ENCODE results near the gene ICA1L. TPM values are rescaled to one million over a fixed set of nuclear protein-coding genes. Genes with fewer than 3 reads are reported as not detected.
A peak's percentile ranks its signal among the peaks of the same experiment; 100 is the strongest.
"Not testable (repeated sequence)": the region's sequence is repeated elsewhere in the genome, so short reads cannot be mapped to it uniquely, and the experiment has no call there.

ICA1L gene
- total RNA-seq (1 to 10 TPM; 2.4 to 3.3 TPM), total RNA-seq (2.5 to 4.7 reads per million in 2 donors)

DNA sequence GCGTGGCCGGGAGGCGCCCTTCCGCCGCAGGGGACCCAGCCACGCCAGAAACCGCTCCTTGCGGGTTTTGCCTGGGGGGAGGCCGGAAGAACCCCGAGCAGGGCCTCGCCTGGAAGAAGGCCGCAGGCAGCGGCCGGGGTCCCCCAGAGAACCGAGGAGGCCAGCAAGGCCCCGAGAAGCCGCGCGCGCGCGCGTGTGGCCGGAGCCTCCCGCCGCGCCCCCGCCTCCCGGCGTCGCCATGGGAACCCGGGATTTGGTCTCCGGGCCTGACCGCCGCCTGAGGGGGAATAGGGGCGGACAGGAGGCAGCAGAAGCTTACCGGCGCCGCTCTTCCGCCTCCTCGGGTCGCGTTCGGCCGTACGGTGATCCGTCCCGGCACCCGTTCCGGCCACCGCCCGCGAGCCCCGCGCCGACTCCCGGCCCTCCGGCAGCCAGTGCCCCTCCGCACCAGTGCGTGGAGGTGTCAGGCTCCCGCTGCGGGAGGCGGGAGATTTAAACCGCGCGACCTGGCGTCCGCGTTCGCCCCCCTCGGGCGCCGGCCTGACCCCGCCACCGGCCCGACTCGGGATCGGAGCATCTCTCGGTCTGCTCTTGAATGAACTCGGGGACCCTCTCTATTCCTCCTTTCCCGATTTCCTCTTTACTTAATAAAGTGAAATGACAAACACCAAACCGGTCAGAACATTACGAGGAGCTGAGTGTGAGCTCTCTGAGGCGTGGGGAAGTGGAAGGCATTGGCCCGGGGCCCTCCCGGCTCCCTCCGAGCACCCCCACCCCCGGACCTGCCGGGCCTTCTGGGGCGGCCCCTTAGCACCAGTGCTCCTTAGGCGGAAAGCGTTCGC is at the start of gene ICA1L:
TSS of gene ICA1L (minus strand) at position 467 of the 842 bp plus-strand sequence. CDS start 42,757 bp downstream, outside the sequence.
- ATAC-seq, result peak; percentile 31
- H3K36me3 Mint-ChIP-seq (ENCODE audit: low read depth), result no peaks in the 10 kb centered on the region
- H3K27me3 Mint-ChIP-seq, result no peaks in the 10 kb centered on the region
- peak within 1 kb of the TSS; percentile 90 for H3K27ac Mint-ChIP-seq
- peak in 2 of 3 donors; percentile 12 to 40 for DNase-seq
- H3K4me3 Mint-ChIP-seq, result peak within 1 kb of the TSS; percentile 92
- H3K9me3 ChIP-seq (ENCODE audit: control insufficient read depth, low read length, poor library complexity, severe bottlenecking), result no peaks in the 10 kb centered on the region
- H3K4me1 Mint-ChIP-seq, result peaks cover 7% of the 10 kb centered on the region

DNA sequence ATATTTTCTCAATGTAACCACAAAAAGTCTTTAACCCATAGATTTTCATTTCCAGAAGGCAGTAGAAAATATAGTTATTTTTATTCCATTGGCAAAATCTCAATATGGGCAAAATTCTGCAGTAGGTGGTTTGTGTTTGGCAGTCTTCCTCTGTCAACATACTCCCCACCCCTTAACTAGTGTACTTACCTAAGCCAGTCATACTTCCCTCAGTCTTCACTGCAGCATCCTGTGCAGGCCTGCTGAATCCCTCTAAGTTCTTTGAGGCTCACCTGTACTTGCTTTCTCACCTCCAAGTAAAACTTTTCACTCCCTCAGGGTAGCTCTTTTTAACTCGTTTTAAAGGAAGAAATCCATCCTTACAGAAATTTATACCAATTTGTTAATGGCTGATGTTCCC is 47.3 kb upstream of the ICA1L start:
- no peak overlapping the region for H3K4me3 Mint-ChIP-seq
- H3K27me3 Mint-ChIP-seq, result no peaks in the 10 kb centered on the region
- H3K9me3 ChIP-seq (ENCODE audit: control insufficient read depth, low read length, poor library complexity, severe bottlenecking), result no peaks in the 10 kb centered on the region
- peaks cover 3% of the 10 kb centered on the region for H3K36me3 Mint-ChIP-seq (ENCODE audit: low read depth)
- H3K4me1 Mint-ChIP-seq, result no peaks in the 10 kb centered on the region
- H3K27ac Mint-ChIP-seq, result no peak overlapping the region
- ATAC-seq (no peak), DNase-seq (no peak)

DNA sequence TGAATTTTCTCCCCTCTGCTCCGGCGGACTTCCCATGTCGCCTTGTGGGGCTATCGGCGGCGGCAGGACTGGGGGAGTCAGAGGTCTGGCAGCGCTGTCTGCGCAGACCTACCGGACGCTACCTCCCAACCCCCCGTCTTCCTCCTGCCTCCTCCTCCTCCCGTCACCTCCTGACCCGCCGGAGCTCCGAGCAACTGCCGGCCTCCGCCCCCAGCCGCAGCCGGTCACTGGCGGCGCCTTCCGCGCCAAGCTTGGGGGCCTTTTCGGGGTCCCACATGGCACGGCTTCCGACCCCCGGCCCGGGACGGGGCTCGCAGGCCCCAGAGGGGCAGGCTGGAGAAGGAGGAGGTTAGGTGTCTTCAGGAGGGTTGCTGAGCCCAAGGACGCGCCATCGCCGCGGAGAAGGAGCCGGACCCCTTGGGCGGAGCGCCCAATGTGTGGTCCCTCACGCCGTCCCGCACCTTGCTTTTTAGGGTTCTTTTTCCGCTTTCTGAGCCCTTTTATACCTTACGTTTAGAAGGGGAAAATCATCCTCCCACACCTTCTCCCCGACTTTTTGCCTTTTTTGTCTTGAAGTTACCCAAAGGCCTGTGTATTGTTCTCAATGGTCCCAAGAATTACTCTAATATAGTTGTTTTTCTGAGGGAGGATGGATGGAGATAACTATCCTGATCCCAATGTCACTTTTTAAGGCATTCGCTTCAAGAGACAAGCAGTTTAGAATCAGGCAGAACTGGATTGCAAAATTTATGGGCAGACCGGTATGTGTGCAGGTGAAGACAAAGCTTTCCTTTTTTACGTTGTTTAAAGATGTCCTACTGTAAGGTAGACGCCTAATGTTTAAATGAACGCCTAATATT is 41.0 kb upstream of the ICA1L start:
- not testable (repeated sequence) for DNase-seq; H3K36me3 Mint-ChIP-seq (ENCODE audit: low read depth); H3K9me3 ChIP-seq (ENCODE audit: control insufficient read depth, low read length, poor library complexity, severe bottlenecking); H3K27me3 Mint-ChIP-seq
- ATAC-seq, result peak; percentile 59
- H3K27ac Mint-ChIP-seq, result peak overlapping the region; percentile 95
- H3K4me3 Mint-ChIP-seq, result peak overlapping the region; percentile 97
- H3K4me1 Mint-ChIP-seq, result peaks cover 17% of the 10 kb centered on the region

DNA sequence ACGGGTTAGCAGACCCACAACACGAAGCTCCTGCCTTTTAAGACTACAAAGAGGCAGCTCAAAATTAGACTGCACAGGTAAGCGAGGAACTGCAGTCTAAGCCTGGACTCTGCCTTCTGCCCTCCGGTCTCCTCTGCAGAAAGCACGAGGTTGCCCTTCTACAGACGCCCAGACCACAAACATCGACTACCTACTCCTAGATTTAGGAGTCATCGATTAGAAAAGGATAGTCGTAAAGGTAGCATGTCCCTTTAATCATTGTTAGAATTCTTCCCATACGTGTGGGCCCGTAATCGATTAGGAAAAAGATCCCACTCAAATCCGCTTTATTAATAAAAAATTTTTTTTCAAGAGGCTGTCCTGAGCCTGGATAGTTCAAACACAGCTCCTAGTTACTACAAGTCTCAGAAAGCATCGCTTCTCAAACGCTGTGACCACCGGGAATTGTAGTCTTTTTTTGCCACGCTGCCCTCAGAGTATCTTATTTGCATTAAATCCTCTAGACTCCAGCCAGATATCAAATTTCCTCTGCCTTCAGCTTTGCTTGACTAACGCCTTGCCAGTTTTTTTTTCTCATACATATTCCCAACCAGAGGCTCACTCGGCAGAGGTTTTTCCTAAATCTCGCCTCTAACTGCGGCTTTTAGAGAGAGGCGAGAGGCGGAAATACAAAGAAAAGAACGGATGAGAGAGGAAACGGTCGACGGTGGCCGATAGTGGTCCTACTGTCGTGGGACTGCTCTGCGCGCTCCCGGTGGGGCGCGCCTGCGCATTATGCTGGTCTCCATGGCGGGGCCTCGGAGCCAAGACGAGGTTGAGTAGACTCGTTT is 40.2 kb upstream of the ICA1L start, which contains the start of the genes CARF and WDR12:
TSS of gene CARF (plus strand) at position 764 of the 830 bp plus-strand sequence. CDS start 29,628 bp downstream, outside the sequence.
TSS of gene WDR12 (minus strand) at position 162 of the 830 bp plus-strand sequence. CDS start 197 bp downstream, outside the sequence.
- Mint-ChIP-seq H3K27me3 (no peaks in the 10 kb centered on the region), H3K27ac (peak within 1 kb of the TSS; percentile 95), H3K4me1 (peaks cover 17% of the 10 kb centered on the region), H3K36me3 (ENCODE audit: low read depth) (peaks cover 2% of the 10 kb centered on the region), H3K4me3 (peak within 1 kb of the TSS; percentile 97)
- peak; percentile 81 to 82 (median 82) for DNase-seq
- H3K9me3 ChIP-seq (ENCODE audit: control insufficient read depth, low read length, poor library complexity, severe bottlenecking), result no peaks in the 10 kb centered on the region
- peak; percentile 86 for ATAC-seq

DNA sequence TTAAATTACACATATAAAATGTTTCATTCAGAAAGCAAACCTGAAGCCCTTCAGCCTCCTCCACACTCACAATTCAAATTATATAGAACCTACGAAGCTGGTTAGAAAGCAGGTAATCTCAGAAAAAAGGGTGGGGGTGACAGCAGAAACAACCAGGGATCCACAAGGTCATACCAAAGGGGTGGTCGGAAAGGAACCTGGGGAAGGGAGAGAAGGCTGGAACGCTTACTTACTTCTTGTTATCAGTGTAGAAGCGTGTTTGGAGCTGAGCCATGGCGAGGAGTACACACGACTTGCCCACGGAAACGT is 39.6 kb upstream of the ICA1L start:
- Mint-ChIP-seq H3K27ac (peak overlapping the region; percentile 95), H3K27me3 (no peaks in the 10 kb centered on the region), H3K4me3 (peak overlapping the region; percentile 97), H3K36me3 (ENCODE audit: low read depth) (peaks cover 2% of the 10 kb centered on the region), H3K4me1 (peaks cover 17% of the 10 kb centered on the region)
- ATAC-seq, result no peak
- no peaks in the 10 kb centered on the region for H3K9me3 ChIP-seq (ENCODE audit: control insufficient read depth, low read length, poor library complexity, severe bottlenecking)
- DNase-seq, result no peak

DNA sequence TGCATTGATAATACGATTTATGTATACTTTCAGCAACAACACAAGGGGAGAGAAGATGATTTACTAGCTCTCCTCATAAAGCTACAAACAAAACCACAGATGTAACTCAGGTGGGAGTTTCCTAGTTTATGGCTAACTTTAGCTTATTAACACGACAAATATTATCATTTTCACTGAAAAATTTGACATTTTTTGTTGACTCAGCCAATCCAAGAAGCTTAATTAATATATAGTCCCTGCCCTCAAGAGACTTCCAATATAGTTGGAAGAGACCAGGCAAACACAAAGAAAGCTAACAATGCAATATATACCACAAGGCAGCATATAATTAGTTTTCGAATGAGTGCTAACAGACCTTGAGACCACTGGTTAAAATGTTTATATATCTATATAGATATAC is 39.1 kb upstream of the ICA1L start:
- peaks cover 2% of the 10 kb centered on the region for H3K36me3 Mint-ChIP-seq (ENCODE audit: low read depth)
- H3K4me1 Mint-ChIP-seq, result peaks cover 17% of the 10 kb centered on the region
- DNase-seq (no peak), ATAC-seq (no peak)
- H3K4me3 Mint-ChIP-seq, result peak overlapping the region; percentile 97
- no peaks in the 10 kb centered on the region for H3K27me3 Mint-ChIP-seq
- H3K27ac Mint-ChIP-seq, result no peak overlapping the region
- no peaks in the 10 kb centered on the region for H3K9me3 ChIP-seq (ENCODE audit: control insufficient read depth, low read length, poor library complexity, severe bottlenecking)

DNA sequence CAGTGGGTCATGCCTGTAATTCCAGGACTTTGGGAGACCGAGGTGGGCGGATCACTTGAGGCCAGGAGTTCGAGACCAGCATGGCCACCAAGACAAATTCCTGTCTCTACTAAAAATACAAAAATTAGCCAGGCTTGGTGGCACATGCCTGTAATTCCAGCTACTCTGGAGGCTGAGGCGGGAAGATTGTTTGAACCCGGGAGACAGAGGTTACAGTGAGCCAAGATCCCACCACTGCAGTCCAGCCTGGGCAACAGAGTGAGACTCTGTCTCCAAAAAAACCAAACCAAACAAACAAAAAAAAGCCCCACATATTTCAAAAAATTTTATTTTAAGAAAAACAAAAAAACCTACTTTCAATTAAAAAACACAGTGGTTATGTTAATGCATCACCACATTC is 38.7 kb upstream of the ICA1L start:
- H3K36me3 Mint-ChIP-seq (ENCODE audit: low read depth); H3K27me3 Mint-ChIP-seq; H3K9me3 ChIP-seq (ENCODE audit: control insufficient read depth, low read length, poor library complexity, severe bottlenecking); H3K27ac Mint-ChIP-seq; H3K4me3 Mint-ChIP-seq; DNase-seq; ATAC-seq: not testable (repeated sequence)
- H3K4me1 Mint-ChIP-seq, result peaks cover 17% of the 10 kb centered on the region

DNA sequence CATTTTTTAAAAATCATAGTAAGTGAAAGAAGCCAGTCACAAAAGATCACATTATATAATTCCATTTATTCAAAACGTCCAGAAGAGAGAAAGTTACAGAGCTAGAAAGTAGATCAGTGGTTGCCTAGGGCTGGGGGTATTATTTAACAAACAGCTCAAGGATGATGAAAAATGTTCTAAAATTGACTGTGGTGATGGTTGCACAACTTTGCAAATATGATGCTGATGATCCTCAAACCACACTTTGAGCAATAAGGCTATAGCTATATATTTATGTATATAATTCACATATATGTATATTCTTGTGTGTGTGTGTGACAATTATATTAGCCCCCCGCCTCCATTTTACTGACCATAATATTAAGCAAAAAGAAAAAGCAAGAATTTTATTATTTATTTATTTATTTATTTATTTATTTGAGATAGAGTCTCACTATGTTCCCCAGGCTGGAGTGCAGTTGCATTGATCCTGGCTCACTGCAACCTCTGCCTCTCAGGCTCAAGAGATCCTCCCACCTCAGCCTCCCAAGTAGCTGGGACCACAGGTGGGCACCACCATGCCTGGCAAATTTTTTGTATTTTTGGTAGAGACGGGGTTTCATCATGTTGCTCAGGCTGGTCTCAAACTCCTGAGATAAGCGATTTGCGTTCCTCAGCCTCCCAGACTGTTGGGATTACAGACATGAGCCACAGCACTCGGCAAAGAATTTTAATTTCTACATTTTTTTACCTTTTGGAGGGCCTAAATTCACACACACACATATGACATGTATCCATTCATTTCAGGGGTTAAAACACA is 38.0 kb upstream of the ICA1L start:
- Mint-ChIP-seq H3K4me1 (peaks cover 19% of the 10 kb centered on the region), H3K27me3 (no peaks in the 10 kb centered on the region), H3K36me3 (ENCODE audit: low read depth) (peaks cover 3% of the 10 kb centered on the region), H3K4me3 (no peak overlapping the region), H3K27ac (peak overlapping the region; percentile 34)
- ATAC-seq (no peak), DNase-seq (no peak)
- H3K9me3 ChIP-seq (ENCODE audit: control insufficient read depth, low read length, poor library complexity, severe bottlenecking), result no peaks in the 10 kb centered on the region

DNA sequence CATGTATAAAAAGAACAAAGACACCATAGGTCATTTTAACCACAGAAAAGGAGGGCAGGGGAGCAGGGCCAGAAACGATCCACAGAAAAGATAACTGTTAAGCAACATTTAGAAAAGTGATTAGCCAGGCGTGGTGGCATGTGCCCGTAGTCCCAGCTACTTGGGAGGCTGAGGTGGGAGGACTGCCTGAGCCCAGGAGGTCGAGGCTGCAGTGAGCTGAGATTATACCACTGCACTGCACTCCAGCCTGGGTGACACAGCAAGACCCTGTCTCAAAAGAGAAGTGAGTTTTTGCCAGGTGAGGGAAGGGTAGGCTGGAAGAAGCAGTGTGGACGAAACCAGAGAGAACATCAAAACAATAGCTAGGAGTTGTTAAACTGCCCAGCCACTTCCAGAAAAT is 36.6 kb upstream of the ICA1L start:
- no peak for ATAC-seq
- H3K4me1 Mint-ChIP-seq, result peaks cover 19% of the 10 kb centered on the region
- H3K27me3 Mint-ChIP-seq, result no peaks in the 10 kb centered on the region
- no peaks in the 10 kb centered on the region for H3K9me3 ChIP-seq (ENCODE audit: control insufficient read depth, low read length, poor library complexity, severe bottlenecking)
- H3K4me3 Mint-ChIP-seq, result no peak overlapping the region
- peaks cover 4% of the 10 kb centered on the region for H3K36me3 Mint-ChIP-seq (ENCODE audit: low read depth)
- no peak overlapping the region for H3K27ac Mint-ChIP-seq
- no peak for DNase-seq

DNA sequence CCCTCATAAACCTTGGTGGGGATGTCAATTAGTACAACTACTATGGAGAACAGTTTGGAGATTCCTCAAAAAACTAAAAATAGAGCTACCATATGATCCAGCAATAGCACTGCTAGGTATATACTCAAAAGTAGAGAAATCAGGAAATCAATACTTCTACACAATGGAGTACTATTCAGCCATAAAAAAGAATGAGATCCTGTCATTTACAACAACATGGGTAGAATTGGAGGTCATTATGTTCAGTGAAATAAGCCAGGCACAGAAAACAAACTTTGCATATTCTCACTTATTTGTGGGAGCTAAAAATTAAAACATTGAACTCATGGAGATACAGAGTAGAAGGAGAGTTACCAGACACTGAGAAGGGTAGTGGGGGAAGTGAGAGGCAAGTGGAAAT is 33.9 kb upstream of the ICA1L start:
- not testable (repeated sequence) for H3K9me3 ChIP-seq (ENCODE audit: control insufficient read depth, low read length, poor library complexity, severe bottlenecking); H3K36me3 Mint-ChIP-seq (ENCODE audit: low read depth); H3K27ac Mint-ChIP-seq; DNase-seq; ATAC-seq; H3K4me3 Mint-ChIP-seq; H3K27me3 Mint-ChIP-seq
- peaks cover 14% of the 10 kb centered on the region for H3K4me1 Mint-ChIP-seq

DNA sequence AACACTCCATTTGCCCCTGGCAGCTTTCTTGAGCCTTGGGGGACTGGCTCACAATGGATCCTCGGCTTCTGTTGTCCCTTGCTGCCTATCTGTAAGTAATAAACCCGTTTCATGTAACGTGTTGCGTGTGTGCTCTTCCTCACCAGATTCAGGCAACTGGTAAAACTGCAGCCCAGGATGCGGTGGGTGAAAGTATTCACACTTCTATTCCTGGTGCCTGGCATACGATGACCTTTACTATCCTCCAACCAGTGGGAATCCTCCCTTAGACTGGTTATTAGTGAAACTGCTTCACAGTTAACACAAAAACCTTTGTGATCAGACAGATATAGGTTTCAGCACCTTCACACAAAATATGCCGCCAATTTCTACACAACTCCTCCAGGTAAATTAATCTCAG is 13.6 kb upstream of the ICA1L start:
- no peaks in the 10 kb centered on the region for H3K9me3 ChIP-seq (ENCODE audit: control insufficient read depth, low read length, poor library complexity, severe bottlenecking)
- Mint-ChIP-seq H3K4me1 (no peaks in the 10 kb centered on the region), H3K36me3 (ENCODE audit: low read depth) (peaks cover 5% of the 10 kb centered on the region), H3K4me3 (no peak overlapping the region), H3K27me3 (no peaks in the 10 kb centered on the region), H3K27ac (peak overlapping the region; percentile 24)
- DNase-seq, result no peak
- no peak for ATAC-seq

DNA sequence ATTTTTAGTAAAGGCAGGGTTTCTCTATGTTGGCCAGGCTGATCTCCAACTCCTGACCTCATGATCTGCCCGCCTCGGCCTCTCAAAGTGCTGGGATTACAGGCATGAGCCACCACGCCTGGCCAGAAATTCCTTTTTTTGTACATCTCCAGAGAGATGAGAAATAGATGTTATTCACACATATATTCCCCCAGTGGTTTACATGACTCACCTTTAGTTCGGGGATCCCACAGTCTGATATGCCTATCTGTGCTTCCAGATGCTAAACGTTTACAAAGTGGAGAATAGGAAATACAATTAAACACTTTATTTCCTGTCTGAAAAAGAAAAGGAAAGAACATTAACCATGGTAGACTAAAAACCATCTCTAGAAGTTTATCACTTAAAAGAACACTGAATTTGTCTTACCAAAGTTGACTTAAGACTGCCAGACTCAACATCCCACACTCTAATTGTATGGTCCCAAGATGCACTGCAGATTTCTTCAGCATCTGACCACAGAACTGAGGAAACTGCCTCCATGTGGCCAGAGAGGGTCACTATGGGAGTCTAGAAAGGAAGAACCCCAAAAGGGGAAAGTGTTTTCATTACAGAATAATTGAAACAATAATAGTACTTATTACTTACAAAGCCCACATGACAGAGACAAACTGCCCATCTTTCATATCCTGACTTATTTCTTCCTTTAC is 12.6 kb upstream of the ICA1L start:
- Mint-ChIP-seq H3K27ac (peak overlapping the region; percentile 41), H3K4me3 (no peak overlapping the region), H3K36me3 (ENCODE audit: low read depth) (peaks cover 5% of the 10 kb centered on the region), H3K27me3 (no peaks in the 10 kb centered on the region), H3K4me1 (no peaks in the 10 kb centered on the region)
- DNase-seq (no peak), ATAC-seq (no peak)
- no peaks in the 10 kb centered on the region for H3K9me3 ChIP-seq (ENCODE audit: control insufficient read depth, low read length, poor library complexity, severe bottlenecking)
